GM19324 (cell line): ENCODE results near the gene B3GNT3.
"Not testable (repeated sequence)": the region's sequence is repeated elsewhere in the genome, so short reads cannot be mapped to it uniquely, and the experiment has no call there.

Experiments
- ATAC-seq: cut with Tn5 transposase; IDR thresholded peaks from one replicate; pipeline ENCODE4 v1.9.1; 2021; ENCODE audit warnings: mild to moderate bottlenecking, moderate library complexity; ENCODE audit not compliant: unreplicated experiment, low FRiP score

The B3GNT3 gene

DNA sequence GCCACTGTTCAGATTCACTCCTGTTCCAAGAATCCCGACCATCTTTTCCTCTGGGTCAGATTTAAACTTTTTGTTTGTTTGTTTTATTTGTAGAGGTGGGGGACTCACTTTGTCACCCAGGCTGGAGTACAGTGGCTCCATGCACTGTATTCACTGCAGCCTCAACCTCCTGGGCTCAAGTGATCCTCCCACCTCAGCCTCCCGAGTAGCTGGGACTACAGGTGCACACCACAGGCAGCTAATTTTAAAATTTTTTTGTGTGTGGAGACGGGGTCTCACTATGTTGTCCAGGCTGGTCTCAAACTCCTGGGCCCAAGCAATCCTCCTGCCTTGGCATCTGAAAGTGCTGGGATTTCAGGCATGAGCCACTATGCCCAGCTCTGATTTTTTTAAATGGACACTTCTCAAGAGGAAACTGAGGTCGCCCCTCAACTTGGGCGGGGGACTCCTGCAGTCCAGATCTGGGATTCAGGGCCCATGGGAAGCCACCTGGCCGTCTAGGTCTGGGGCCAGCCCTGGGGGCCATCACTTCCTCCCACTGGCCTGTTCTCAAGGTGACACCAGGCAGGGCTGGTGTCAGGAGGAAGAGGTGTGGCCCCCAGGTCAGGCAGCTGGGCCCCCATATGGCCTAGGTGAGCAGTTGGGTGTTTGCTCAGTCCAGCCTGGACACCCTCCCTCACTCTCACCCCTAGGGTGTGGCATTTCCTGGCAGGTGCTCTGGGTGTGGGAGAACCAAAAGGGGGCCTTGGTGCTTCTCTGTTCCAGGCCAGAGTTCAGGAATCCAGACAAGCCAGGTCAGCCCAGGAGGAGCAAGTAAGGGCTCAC, 1.3 kb downstream of the B3GNT3 start:
- ATAC-seq, result no peak

DNA sequence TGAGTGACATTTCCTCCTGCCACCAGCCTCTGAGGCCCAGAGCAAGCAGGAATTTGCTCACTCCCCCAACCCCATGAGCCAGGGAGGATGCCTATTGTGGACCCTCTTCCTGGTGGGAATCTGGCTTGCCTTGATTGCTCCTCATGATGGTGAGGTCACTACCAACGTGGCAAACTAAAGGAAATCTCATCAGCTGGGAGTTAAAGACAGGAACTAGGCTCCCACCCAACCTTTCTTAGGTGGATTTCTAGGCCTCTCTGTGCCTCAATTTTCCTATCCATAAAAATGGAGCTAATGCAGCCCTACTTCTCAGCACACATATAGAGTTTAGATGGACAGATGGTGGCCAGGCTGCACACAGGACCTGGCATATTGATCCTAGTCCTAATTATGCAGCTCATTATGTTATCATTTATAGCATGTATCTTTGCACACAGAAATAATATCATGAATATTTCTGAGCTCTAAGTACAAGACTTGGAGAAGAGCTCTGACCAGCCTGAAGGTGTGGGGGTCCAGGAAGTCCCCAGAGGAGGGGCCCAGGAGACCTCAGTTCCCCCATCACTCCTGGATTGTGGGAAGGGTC, 2.0 kb downstream of the B3GNT3 start:
- no peak for ATAC-seq

DNA sequence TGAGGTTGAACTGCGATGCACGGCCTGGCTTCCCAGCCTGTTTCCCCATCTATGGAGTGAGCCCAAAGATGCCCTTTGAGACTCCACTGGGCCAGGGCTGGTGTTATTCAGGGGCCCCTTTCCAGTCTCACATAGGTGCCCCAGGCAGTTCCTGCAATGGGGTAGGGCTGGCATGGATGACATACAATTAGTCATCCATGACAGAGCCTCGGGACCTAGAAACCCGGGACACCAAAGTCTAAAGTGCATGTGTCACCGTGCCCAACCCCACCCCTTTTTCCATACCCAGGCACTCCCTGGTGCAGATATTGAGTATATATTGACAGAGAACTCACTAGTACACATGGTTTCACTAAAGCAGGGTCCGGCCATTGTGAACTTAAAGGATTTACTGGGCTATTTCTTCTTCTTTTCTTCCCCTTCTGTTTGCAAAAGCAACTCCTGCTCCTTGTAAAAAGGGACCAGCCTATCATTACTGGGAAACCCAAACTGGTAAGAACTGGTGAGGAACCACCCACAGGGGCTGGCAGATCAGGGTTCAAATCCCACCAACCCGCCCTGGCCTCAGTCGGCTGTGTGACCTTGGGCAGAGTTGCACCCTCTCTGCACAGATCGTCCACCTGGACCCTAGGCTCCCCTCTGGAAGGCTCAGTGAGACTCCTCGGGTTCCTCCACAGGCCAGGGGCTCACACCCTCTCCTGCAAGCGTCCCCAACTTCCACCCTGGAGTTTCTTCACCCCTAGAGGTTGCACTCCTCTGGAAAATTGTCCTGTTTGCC, 2.7 kb downstream of the B3GNT3 start:
- no peak for ATAC-seq

DNA sequence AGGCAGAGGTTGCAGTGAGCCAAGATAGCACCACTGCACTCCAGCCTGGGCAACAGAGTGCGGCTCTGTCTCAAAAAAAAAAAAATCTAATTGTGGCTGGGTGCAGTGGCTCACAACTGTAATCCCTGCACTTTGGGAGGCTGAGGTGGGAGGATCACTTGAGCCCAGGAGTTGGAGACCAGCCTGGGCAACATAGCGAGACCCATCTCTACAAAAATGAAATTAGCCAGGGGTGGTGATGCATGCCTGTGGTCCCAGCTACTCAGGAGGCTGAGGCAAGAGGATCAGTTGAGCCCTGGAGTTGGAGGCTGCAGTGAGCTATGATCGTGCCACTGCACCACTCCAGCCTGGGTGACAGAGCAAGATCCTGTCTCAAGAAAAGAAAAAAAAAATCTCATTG, 3.7 kb downstream of the B3GNT3 start:
- ATAC-seq, result not testable (repeated sequence)

DNA sequence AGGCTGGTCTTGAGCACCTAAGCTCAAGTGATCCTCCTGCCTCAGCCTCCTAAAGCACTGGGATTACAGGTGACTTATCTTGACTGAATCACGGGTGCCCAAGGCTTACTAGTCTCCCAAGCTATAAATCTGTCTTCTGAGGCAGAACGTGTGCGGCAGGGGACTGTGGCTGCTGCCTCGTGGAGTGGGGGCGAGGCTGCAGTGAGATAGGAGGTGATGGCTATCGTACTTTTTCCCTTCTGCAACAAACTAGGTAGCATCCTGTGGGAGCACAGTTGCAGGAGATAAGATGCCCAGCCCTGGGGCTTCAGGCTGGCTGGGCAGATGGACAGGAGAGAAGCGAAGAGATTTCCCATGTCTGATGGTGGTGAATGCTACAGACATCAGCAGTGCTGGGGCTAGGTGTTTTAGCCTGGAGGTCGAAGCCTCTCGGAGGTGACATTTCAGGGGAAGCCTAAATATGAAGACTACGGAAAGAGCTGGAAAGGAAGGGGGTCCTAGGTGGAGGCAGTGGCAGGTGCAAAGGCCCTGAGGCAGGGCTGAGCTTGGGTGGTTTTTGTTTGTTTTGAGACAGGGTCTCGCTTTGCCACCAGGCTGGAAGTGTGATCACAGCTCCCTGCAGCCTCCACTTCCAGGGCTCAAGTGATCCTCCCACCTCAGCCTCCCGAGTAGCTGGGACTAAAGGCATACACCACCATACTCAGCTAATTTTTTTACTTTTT, 7.4 kb downstream of the B3GNT3 start:
- no peak for ATAC-seq

DNA sequence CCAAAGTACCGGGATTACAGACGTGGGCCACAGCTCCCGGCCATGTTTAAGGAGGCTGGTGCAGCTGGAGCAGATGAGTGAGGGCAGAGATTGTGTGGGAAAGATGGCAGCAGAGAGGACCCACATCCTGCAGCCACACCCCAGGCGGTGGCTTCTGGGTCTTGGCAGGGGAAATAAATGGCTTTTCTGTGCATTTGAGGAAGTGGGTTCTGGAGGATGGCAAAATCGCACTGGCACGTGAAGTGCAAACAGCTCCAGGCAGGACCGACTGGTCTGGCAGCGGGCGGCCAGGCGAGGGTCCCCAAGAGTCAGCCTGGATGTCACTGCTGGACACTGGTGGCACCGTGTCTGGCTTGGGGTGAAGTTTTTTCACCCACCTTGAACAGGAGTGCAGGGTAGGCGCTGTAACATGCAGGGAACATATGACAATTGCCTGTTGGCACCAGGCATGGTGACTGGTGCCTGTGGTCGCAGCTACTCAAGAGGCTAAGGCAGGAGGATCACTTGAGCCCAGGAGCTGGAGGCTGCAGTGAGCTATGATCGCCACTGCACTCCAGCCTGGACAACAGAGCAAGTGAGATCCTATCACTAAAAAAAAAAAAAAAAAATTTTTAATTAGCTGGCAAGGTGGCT, 8.4 kb downstream of the B3GNT3 start:
- no peak for ATAC-seq

DNA sequence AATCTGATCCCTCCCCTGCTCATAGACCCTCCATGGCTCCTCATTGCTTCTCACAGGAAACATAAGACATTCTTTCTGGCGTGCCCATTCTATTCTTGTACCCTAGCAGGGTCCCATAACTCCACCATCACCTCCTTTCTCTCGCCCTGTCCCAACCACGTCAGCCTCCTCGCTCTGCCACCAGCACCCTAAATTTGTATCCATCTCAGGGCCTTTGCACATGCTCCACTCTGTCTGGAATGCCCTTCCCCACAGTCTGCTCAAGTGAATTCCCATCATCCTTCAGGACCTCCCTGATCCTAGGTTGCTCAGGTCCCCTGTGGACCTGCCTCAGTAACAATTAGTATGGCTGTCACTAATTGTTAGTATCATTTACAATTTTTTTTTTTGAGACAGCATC, 10.5 kb downstream of the B3GNT3 start:
- ATAC-seq, result no peak

DNA sequence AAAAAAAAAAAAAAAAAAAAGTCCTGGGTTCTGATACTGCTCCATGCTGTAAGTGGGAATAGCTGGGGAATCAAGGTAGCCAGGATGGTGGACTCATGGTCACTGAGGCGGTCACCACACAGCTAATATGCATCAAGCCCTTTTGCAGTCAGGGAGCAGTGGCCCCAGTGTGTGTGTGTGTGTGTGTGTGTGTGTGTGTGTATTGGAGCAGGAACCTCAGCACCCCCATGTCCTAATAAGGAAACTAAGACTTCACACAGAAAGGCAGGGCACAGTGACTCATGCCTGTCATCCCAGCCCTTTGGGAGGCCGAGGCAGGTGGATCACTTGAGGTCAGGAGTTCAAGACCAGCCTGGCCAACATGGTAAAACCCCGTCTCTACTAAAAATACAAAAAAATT, 12.0 kb downstream of the B3GNT3 start:
- no peak for ATAC-seq

DNA sequence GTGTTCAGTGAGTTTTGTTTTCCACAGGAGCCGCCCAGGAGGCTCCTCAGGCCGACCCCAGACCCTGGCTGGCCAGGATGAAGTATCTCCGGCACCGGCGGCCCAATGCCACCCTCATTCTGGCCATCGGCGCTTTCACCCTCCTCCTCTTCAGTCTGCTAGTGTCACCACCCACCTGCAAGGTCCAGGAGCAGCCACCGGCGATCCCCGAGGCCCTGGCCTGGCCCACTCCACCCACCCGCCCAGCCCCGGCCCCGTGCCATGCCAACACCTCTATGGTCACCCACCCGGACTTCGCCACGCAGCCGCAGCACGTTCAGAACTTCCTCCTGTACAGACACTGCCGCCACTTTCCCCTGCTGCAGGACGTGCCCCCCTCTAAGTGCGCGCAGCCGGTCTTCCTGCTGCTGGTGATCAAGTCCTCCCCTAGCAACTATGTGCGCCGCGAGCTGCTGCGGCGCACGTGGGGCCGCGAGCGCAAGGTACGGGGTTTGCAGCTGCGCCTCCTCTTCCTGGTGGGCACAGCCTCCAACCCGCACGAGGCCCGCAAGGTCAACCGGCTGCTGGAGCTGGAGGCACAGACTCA, 12.9 kb downstream of the B3GNT3 start:
- no peak for ATAC-seq

DNA sequence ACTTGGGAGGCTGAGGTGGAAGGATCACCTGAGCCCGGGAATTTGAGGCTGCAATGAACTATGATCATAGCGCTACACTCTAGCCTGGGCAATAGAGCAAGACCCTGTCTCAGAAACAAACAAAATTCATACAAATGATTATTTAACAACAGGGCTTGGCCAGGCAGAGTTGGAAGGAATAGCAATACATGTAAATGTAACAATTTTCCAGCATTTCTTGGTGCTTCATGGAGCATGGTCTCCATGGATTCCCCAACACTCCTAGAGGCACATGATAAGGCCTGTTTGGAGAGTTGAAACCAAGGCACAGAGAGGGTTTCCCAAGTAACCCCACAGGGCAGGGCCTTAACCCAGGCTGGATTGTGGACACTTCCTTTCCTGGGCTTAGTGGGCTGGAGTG, 16.2 kb downstream of the B3GNT3 start:
- no peak for ATAC-seq

DNA sequence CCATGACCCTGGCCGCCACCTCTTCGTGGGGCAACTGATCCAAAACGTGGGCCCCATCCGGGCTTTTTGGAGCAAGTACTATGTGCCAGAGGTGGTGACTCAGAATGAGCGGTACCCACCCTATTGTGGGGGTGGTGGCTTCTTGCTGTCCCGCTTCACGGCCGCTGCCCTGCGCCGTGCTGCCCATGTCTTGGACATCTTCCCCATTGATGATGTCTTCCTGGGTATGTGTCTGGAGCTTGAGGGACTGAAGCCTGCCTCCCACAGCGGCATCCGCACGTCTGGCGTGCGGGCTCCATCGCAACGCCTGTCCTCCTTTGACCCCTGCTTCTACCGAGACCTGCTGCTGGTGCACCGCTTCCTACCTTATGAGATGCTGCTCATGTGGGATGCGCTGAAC, 16.7 kb downstream of the B3GNT3 start:
- no peak for ATAC-seq

DNA sequence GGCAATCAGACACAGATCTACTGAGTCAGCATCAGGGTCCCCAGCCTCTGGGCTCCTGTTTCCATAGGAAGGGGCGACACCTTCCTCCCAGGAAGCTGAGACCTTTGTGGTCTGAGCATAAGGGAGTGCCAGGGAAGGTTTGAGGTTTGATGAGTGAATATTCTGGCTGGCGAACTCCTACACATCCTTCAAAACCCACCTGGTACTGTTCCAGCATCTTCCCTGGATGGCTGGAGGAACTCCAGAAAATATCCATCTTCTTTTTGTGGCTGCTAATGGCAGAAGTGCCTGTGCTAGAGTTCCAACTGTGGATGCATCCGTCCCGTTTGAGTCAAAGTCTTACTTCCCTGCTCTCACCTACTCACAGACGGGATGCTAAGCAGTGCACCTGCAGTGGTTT, 17.2 kb downstream of the B3GNT3 start:
- no peak for ATAC-seq

DNA sequence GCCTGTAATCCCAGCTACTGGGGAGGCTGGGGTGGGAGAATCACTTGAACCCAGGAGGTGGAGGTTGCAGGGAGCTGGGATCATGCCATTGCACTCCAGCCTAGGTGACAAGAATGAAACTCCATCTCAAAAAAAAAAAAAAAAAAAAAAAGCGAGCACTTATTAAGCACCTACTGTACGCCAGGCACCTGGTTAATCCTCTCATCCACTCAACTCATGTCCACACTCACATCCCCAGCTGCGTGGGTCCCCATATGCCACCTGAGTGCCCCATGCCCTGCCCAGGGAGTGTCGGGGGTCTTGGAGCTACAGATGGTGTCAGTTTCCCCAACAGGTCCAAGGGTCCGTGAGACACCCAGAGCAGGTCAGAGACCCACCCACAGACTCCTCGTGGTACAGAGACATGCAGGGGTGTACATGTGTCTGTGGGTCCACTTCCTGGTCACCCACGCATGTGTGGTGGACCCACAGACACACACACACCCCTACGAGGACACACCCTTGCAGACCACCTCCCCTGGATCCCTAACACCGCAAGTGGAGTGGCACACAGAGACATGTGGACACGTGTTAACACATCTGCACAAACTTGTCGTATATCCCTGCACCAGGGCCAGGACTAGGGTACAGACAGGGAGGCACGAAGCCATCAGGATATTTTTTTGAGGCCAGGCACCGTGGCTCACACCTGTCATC, 22.9 kb downstream of the B3GNT3 start:
- ATAC-seq, result no peak

DNA sequence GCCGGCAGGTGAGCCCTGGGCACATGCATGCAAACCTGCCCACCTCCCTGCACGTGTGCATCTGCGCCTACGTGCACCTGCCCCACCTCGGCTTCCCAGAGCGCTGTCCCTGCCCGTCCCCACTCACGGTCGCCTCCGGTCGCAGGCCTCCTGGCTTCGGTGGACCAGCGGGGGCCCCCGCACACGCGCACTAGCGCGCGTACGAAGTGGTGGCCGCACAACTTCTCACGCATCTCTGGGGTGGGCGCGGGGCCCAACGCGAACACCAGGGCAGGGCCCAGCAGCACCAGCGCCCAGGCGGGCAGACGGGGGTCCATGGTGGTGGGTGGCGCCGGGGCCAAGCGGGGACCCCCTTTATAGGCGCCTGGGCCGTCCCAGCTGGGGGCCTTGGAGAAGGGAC, 26.3 kb downstream of the B3GNT3 start, which contains the start of gene INSL3:
TSS of gene INSL3 (minus strand) at position 330 of the 400 bp plus-strand sequence. CDS start at position 317, 13 bp downstream.
- no peak for ATAC-seq

DNA sequence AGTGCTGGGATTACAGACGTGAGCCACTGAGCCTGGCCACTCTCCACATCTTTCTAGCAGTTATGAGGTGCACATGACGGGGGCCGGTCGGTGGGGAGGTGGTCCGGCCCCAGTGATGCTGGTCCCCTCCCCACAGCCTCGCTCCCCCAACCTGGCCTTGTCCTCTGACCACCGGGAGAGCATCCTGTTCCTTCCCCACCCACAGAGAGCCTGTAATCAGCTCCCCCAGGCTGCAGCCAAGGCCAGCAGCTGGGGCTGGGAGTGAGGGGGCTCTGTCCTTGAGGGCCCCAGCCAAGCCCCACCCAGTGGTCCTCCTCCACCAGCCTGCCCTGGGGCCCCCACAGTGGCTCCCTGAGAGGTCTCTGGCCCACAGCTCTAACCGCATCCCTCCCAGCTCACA, 29.4 kb downstream of the B3GNT3 start:
- no peak for ATAC-seq

DNA sequence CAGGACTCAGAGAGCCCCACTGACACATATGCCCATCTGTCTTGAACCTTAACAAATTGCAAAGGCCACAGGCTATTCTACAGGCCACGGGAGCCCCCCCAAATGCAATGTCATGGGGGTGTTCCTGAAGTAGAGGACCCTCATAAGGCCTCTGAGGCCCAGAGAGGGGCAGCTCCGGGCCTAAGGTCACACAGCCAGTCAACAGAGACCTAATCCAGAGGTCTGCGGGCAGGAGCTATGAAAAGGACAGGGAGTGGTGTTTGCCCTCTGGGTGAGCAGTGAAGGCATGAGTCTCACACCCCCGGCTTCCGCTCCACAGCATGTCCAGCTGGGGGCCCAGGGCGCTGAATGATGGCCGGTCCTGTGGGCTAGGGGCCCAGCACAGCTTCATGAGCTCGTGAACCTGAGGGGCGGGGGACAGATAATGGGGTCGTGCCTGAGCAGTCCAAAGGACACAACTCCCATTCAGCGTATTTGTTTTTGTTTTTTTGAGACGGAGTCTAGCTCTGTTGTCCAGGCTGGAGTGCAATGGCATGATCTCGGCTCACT, 31.6 kb downstream of the B3GNT3 start:
- ATAC-seq, result no peak

DNA sequence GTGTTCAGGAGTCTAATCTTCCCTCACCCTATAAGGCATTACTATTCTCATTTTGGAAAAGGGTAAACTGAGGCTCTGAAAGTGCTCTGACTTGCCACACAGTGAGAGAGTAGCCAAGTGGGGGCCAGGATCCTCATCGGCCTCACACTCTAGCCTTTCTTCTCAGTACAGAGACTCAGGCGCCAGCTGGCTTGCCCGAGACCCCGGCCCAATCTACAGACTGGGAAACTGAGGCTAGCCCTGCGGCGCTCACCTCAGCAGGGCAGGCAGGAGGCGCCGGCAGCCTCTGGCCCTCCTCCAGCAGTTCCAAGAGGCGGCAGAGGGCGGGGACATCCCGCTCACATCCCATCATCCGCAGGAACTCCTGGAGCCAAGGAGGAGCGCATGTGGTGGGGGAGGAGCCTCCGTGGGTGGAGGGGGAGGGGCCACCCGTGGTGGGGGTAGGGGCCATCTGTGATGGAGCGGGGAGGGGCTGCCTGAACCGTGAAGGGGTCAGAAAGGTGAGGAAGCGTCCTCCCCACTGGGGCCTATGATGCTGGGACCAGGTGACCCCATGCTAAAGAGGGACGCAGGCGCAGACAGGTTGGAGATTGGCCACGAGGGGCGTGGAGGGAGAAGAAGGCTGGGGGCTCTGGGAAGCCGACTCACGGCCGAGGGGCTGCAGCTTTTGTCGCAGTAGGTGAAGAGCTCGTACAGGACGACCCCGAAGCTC, 35.1 kb downstream of the B3GNT3 start:
- no peak for ATAC-seq
